HL-60/S4 (cell line): ENCODE measurements around the gene KRTAP12-3.
"Not testable (repeated sequence)": the region's sequence is repeated elsewhere in the genome, so short reads cannot be mapped to it uniquely, and the experiment has no call there.

Experiments
- in situ Hi-C: fragments of 300-500 bp; cut with MboI; formaldehyde crosslinking; loops from 2 replicates; pipeline ENCODE4 v1.14.3; 2022; ENCODE audit warnings: low sequenced_read_pairs

Gene KRTAP12-3

DNA sequence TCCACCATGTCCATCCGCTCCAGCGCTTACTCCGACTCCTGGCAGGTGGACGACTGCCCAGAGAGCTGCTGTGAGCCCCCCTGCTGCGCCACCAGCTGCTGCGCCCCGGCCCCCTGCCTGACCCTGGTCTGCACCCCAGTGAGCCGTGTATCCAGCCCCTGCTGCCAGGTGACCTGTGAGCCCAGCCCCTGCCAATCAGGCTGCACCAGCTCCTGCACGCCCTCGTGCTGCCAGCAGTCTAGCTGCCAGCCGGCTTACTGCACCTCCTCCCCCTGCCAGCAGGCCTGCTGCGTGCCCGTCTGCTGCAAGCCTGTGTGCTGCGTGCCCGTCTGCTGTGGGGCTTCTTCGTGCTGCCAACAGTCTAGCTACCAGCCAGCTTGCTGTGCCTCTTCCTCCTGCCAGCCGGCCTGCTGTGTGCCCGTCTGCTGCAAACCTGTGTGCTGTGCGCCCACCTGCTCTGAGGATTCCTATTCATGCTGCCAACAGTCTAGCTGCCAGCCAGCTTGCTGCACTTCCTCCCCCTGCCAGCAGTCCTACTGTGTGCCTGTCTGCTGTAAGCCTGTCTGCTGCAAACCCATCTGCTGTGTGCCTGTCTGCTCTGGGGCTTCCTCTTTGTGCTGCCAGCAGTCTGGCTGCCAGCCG lies 30.4 kb upstream of the KRTAP12-3 start:
- in situ Hi-C loops, result not testable (repeated sequence)

DNA sequence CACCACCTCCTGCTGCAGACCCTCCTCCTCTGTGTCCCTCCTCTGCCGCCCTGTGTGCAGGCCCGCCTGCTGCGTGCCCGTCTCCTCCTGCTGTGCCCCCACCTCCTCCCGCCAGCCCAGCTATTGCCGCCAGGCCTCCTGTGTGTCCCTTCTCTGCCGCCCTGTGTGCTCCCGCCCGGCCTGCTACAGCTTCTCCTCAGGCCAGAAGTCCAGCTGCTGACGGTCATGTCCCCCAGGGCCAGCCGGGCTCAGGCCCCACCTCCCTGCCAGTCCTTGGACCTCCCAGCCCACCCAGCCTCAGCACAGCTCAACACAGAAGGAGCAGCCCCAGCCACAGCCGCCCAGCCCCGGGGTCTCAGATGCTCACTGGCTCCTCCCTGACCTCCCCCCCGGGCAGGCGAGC lies 29.9 kb upstream of the KRTAP12-3 start:
- in situ Hi-C loops, result not testable (repeated sequence)

DNA sequence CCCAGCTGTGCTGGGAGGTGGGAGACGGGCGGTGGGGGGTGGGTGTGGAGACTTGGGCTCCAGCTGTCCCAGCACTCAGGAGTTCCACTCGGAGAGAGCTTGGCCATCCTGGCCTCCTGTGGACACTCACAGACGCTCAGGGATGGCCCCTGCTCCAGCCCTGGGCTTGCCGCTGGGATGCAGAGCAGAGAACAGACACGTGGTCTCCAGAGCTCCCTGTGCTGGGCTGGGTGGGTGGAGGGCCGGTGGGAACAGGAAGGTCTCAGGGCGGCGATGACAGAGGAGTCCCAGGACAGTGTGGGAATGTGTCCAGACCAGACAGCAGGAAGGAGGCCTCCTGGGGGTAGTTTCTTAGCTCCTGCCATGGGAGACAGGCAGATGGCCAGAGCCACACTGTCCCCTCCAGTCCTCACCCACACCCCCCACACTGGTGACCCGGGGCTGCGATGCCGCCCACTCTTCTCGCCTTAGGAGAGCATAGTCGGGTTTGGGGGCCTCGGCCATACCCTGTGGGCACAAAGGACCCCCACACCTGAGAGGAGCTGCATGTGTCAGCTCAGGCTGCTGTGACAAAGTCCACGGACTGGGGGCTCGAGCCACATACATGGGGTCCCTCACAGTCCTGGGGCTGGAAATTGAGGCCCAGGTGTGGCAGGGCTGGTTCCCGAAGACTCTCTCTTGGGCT lies 28.9 kb upstream of the KRTAP12-3 start:
- in situ Hi-C loops, result no loop called here

- in situ Hi-C loops, result no loop called here
Observed at GRCh38 chr21:44630440-44630839, 27.3 kb upstream of the KRTAP12-3 start.

DNA sequence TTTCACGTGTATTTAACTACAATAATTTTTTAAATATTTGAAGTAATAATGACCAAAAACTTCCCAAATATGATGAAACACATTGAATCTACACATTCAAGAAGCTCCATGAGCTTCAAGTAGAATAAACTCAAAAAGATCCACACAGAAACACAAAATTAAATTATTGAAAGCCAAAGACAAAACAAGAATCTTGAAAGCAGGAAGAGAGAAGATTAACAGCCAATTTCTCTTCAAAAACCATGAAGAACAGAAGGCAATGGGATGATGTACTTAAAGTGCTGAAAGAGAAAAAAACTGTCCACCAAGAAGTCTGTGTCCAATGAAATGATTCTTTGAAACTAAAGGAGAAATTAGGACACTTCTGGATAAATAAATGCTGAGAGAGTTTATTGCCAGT lies 25.7 kb upstream of the KRTAP12-3 start:
- in situ Hi-C loops, result no loop called here

DNA sequence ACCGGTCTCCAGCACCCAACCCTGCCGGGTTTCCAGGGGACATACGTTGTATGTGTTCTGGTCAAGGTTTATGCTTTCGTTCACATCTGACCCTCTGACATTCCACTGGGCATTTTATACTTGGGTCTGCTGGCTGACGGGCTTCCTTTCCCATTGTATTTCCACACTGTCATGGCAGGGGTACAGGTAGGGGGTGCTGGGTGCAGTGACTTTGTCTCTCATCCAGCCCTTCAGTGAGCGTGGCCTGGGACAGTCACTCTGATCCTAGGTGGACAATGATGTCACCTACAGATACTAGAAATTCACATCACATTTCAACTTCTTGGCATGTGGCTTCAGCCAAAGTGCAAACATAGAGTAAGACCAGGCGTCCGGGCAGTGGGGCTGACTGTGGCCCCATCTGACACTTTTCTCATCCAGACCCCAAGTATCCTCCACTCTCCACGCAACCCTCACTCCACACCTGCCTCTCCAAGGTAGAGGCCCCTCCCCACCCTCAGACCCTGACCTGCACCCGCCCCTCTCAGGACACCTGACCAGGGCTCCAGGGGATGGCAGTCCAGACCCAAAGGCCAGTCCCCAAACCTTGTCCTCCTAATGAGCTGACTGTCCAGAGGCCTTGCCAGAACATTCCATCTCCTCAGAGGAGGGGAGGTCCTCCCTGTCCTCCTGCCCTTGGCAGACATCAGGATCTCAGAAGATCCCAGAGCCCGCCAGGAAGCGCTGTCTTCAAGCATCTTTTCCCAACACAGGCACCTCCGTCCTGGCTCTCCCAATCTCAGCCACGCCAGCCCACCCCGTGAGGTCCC lies 21.3 kb upstream of the KRTAP12-3 start:
- in situ Hi-C loops, result no loop called here

GRCh38 chr21:44637018-44637850 lies 20.5 kb upstream of the KRTAP12-3 start, which contains the start of gene KRTAP10-10:
Gene KRTAP10-10, plus strand, starts transcription at chr21:44637356. Its CDS starts 62 bp downstream, at chr21:44637418.
- in situ Hi-C loops, result no loop called here

- in situ Hi-C loops, result not testable (repeated sequence)
Observed at GRCh38 chr21:44637851-44638348, 19.8 kb upstream of the KRTAP12-3 start.

- in situ Hi-C loops, result not testable (repeated sequence)
Observed at GRCh38 chr21:44638506-44639330, 19.0 kb upstream of the KRTAP12-3 start.

GRCh38 chr21:44639331-44639655 lies 18.4 kb upstream of the KRTAP12-3 start:
- in situ Hi-C loops, result no loop called here

DNA sequence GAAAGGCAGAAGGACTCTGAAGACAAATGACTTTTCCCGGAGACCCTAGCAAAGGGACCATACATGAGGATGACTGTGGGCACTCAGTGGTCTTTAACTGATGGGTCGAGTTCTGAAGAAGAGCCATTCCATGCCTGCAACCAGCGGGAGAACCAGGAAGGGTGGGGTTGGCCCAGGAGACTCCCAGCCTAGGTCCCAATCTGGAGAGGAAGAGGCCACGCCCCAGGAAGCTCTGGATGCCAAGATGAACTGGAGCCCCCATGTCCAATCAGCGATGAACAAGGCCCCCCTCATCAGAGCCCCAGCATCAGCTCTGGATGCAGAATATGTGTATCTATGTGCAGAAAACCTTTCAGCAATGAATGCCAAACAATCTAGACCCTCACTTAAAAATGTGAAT lies 17.0 kb upstream of the KRTAP12-3 start:
- in situ Hi-C loops, result no loop called here

- in situ Hi-C loops, result no loop called here
Observed at GRCh38 chr21:44643741-44644310, 13.9 kb upstream of the KRTAP12-3 start.

- in situ Hi-C loops, result no loop called here
Observed at GRCh38 chr21:44644878-44645277, 12.9 kb upstream of the KRTAP12-3 start.

GRCh38 chr21:44646366-44647221 lies 11.1 kb upstream of the KRTAP12-3 start, which contains the start of gene KRTAP10-11:
Gene KRTAP10-11, plus strand, starts transcription at chr21:44646414. Its CDS starts 45 bp downstream, at chr21:44646459.
- in situ Hi-C loops, result not testable (repeated sequence)

GRCh38 chr21:44647222-44647552 lies 10.5 kb upstream of the KRTAP12-3 start:
- in situ Hi-C loops, result no loop called here

- in situ Hi-C loops, result no loop called here
Observed at GRCh38 chr21:44648557-44649311, 9.0 kb upstream of the KRTAP12-3 start.

GRCh38 chr21:44649521-44650100 lies 8.1 kb upstream of the KRTAP12-3 start:
- in situ Hi-C loops, result no loop called here
